HK-2 (cell line): ENCODE measurements around the gene DGCR2.

ENCODE experiments used
- DNase-seq: peaks from one replicate; pipeline ENCODE4 v3.0.0-alpha.2; 2018; ENCODE audit not compliant: unreplicated experiment

The DGCR2 gene

DNA sequence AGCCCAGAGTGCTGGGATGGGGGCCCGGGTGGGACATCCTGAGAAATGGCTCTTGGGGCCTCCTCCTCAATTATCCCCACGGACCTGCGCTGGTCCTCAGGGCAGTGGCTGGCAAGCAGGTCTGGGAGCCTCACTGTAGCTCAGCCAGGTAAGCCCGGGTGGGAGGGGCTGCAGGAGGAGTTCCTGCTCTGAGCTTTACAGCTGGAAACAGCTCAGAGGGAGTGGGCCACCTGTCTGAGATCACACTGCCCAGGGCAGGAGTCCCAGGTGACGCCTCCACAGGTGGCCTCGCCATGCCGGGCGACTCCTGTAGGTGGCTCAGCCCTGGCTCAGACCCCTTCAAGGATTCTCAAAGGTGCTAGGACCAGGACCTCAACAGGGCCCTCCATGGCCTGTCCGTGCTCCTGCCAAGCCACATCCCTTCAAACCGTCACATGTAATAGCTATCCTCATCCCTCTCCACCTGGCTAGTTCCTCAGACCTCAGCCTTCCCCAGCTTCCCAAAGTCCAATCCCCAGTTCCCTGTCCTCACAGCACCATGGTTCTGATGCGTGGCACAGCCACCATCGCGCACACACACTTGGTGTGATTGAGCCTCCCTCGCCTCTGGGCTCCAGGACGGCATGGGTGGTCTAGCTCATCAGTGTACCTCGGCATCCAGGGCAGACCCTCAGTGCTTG, 5.3 kb upstream of the DGCR2 start:
- DNase-seq, result no peak

DNA sequence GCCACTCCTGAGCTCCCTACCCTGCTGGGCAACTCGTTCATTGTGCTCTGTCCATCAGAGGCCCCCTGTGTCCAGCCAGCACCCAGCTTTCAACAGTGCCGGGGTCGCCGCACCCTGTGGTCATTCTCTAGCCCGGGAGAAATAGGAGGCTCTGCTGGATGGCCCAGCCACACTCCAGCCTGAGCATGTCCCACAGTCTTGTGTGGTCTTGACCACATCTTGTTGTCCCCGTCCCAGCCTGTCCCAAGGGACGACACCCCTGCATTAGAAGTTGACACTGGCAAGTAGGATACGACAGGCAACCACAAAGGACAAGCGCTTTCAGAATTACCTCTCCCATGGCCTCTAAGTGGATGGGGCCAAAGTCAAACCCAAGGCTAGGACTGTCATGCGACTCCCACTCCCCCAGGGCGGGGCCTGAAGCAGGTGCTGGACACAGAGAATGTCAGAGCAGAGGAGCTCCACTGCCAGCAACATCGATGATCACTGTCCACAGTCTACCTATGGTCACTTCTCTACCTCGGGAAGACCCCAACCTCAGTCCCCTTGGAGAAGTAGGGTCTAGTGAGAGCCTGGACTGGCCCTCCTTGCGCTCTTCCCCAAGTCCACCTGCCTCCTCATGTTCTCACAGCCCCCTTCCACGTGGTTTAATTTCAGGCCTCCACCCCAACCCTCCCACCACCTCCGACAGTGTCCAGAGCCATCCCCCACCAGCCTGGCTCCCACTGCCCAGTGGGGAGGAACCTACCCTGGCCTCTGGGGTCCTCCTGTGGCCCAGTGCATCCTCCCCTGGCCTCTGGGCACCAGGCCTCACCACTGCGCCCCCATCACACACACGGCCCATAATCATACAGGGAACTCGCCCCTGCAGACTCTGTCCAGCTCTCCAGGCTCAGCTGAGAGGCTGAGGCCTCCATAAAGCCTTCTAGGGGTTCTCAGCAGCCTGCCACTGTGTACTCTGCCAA, 4.4 kb upstream of the DGCR2 start:
- no peak for DNase-seq

- DNase-seq, result no peak
Observed at GRCh38 chr22:19125474-19126308, 3.5 kb upstream of the DGCR2 start.

DNA sequence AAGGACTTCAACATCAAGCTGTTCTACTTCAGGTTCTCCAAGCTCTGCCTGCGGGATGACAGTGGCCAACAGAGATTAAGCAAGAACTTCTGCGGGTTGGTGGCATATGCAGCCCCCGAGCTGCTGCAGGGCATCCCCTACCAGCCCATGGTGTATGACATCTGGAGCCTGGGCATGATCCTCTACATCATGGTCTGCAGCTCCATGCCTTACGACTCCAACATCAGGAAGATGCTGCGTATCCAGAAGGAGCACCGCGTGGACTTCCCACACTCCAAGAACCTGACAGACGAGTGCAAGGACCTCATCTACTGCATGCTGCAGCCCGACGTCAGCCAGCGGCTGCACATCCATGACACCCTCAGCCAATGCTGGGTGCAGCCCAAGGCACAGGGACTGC, 2.8 kb upstream of the DGCR2 start:
- no peak for DNase-seq

- DNase-seq, result no peak
Observed at GRCh38 chr22:19124377-19124776, 2.2 kb upstream of the DGCR2 start.

- no peak for DNase-seq
Observed at GRCh38 chr22:19123936-19124335, 1.7 kb upstream of the DGCR2 start.

DNA sequence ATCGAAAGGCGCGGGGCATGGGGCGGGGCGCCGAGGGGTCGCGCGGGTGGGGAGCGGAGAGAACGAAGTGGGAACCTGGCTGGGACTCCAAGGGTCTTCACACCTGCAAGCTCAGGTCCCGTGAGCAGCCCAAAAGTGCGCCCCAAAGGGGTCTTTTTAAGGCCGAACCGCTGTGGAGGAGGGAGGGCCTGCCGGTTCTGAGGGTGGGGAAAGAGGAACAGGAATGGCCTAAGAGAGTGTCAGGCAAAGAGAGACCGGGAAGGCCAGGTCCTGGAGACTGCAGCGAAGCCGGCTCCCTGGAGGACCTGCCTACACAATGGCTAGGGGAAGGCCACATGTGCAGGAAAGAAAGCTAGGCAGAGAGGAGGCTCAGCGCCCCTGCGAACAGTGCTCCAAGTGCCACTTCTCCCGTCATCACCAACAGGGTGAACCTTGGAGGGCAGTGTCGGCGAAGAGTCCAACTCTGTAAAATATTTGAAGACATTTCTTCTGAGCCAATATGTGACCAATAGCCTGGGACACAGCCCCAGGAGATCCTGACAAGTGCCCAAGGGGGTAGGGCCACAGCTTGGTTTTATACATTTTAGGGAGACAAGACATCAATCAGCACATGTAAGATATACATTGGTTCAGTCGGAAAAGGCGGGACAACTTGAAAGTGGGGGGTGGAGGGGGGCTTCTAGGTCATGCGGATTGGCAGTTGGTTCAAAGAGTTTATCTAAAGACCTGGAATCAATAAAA, 710 bp upstream of the DGCR2 start:
- DNase-seq, result no peak

- DNase-seq, result peak; percentile 56
Observed at GRCh38 chr22:19121631-19122142, 525 bp downstream of the DGCR2 start.

- peak; percentile 74 for DNase-seq
Observed at GRCh38 chr22:19120829-19121630, 1.2 kb downstream of the DGCR2 start.

DNA sequence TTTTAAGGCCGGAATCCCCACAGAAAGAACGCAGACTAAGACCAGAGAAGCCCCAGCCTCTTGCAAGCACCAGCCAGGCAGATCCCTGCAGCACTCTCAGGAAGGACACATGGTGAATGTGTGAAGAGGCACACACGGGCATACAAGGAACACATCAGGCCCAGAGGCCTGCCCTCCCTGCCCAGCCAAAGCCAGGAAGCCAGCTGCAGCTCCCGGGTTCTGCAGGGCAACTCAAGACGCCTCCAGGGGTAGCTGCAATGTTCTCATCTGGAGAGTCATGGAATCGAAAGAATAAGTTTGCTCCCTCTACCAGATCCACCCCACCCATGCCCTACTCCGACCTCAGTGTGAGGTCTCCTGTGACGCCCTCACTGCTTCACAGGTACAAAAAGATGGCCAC, 2.3 kb downstream of the DGCR2 start:
- no peak for DNase-seq

GRCh38 chr22:19118329-19118880, 3.8 kb downstream of the DGCR2 start:
- no peak for DNase-seq

DNA sequence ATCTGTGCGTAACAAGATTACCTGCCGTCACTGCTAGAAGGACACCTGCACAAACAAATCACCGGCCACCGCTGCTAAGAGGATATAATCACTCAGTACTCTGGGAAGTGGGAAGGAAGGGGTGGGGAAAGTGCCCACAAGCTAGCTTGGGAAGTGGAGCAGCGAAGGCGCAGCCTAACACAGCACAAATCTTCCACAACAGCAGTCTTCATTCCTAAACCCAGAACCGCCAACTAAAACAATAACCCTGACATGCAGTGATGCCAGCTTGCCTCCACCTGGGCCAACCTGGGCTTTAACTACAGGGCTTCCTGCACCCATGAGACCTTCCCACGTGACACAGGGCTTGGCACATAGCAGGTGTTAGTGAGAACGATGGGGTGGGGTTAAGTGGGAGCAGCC, 5.1 kb downstream of the DGCR2 start:
- DNase-seq, result no peak

GRCh38 chr22:19115628-19116027, 6.6 kb downstream of the DGCR2 start:
- DNase-seq, result no peak

DNA sequence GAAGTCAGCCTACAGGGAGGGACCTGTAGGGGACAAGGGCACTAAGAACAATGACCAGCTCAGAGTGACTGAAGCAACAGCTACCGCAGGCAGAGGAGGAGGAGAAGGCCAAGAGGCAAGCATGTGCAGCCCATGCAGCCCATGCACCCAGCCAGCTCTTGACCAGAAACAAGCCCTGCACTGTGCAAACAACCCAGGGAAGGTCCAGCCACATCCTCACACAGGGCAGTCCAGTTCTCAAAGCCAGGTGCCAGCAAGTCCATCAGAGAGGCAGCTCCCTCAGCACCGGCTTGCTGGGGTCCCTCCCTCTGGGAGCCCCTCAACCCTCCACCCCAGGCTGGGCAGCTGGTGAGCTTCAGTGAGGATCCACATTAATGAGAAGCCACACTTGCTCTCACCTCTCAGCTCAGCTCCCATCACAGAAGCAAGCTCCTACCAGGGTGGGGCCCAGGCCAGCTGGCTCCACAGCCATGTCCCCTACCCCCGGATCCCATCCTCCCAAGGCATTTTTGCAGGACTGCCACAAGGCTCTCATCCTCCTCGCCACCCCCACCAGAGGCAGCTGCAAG, 7.1 kb downstream of the DGCR2 start:
- no peak for DNase-seq

- DNase-seq, result no peak
Observed at GRCh38 chr22:19113429-19113828, 8.8 kb downstream of the DGCR2 start.

DNA sequence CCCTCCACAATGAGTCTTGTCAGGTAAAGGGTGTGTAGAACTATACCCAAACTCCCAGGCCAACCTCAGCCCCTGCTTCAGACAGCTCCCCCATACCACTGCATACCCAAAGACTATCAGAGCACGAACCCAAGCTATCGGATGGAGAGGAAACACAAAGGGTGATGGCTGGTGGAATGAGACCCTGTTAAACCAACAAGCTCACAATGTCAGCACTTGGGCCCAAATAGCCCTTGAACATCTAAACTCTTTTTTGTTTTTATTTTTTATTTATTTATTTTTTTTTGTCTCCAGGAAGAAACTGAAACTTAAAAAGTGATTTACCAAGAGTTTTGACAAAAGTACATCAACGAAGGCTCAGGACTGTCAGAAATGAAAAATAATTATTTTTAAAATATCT, 10.6 kb downstream of the DGCR2 start:
- DNase-seq, result no peak

DNA sequence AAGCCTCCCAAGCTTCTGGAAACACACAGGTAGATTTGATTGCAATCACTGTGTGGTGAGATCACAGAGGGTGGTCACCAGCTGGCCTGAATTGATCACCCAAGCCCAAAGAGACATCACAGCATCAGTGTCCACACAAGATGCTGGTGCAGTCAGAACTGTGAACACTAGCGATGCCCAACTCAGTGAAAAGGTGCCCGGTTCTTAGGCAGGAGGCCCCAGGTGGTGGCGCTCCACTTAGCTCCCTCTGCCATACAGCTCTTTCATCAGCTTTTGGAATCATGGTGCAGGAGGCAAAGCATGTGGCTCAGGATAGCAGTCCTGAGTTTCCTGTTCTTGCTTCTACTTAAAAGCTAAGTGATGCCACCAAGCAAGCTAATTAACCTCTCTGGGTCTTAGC, 11.1 kb downstream of the DGCR2 start:
- DNase-seq, result no peak

- no peak for DNase-seq
Observed at GRCh38 chr22:19110646-19111045, 11.6 kb downstream of the DGCR2 start.

DNA sequence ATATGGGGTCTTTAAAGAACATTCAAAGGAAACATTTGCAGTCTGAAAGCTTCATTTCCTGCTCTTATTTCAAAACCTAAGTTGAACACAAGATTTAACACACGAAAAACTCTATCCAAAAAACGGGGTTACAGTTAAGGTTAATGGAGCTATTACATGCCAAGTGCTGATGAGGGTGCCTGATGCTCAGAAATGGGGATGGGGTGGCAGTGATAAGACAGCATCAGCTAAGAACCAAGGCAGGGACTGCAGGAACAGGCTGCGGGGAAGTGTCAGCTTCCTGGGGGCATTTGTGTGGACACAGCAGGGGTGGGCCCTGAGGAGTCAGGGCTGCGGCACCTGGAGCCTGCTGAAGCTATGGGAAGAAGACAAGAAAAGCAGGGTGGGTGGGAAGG, 12.2 kb downstream of the DGCR2 start:
- no peak for DNase-seq
